Measurements from ENCODE around the gene TPCN2.

Gene TPCN2

DNA sequence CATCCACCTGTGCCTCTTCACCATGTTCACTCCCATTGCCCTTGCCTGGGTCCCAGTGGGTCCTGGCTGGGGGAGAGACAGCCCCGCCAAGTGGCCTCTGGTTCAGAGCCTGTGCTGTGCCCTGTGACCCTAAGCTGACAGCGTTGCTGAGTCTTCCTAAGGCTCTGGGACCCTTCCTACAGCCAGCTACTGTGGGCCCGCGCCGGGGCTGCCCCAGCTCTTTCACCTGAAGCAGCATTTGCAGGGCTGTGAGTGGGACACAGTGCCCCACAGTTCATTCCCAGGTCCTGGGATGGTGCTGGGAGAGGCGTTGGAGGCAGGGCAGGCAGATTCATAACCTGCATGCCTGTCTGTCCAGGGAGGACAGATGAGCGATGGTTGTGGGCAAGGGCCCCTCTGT, 10.7 kb downstream of the TPCN2 start:
- H3K18ac ChIP-seq (ENCODE audit: low read depth in 1 of 2, low read length in 2 of 2): no peak overlapping the region
- no peak overlapping the region for H3K23ac ChIP-seq (ENCODE audit: low read length in 2 of 2)
- H3K27me3 ChIP-seq (ENCODE audit: control insufficient read depth in 1 of 2, insufficient read depth in 1 of 2, low read length in 2 of 2): no peaks in the 10 kb centered on the region
- no peak overlapping the region for H3K4me3 ChIP-seq (ENCODE audit: insufficient read depth in 1 of 2, low read depth in 1 of 2, low read length in 2 of 2)
- H3K4me1 ChIP-seq (ENCODE audit: control insufficient read depth, insufficient read depth, low read depth, low read length): peaks cover 5% of the 10 kb centered on the region
- 100% methylated on average over 7 of the region's 7 CpGs for WGBS
- H2BK12ac ChIP-seq (ENCODE audit: low read length in 2 of 2): no peak overlapping the region
- H3K4me2 ChIP-seq (ENCODE audit: low read length, poor library complexity, severe bottlenecking): no peak overlapping the region
- peaks cover 44% of the 10 kb centered on the region for H3K79me1 ChIP-seq (replicated peaks; ENCODE audit: low read length, poor library complexity, severe bottlenecking)
- no peak overlapping the region for H3K14ac ChIP-seq (ENCODE audit: low read length in 2 of 2)
- no peak overlapping the region for H2AK5ac ChIP-seq (ENCODE audit: low read length, severe bottlenecking)
- H3K9ac ChIP-seq (ENCODE audit: low read length): no peak overlapping the region
- no peaks in the 10 kb centered on the region for H3K9me3 ChIP-seq (ENCODE audit: control insufficient read depth, low read length)
- H3K27ac ChIP-seq (ENCODE audit: low read length, poor library complexity, severe bottlenecking): no peak overlapping the region
- DNase-seq: no peak
- no peak overlapping the region for H2BK120ac ChIP-seq (ENCODE audit: low read depth, low read length)
- H3K36me3 ChIP-seq (ENCODE audit: control insufficient read depth in 1 of 2, insufficient read depth in 2 of 2, low read depth in 1 of 2, low read length in 2 of 2): peaks cover 54 to 81% of the 10 kb centered on the region in 2 experiments
- no peak overlapping the region for H2BK15ac ChIP-seq (ENCODE audit: low read depth, poor library complexity, severe bottlenecking)
- H2AFZ ChIP-seq (ENCODE audit: low read depth, low read length): no peak overlapping the region
- no peak overlapping the region for H4K91ac ChIP-seq (ENCODE audit: low read length)
- no peak overlapping the region for H4K8ac ChIP-seq (ENCODE audit: low read length)
- no peak overlapping the region for H2BK5ac ChIP-seq (ENCODE audit: low read depth, low read length, poor library complexity, severe bottlenecking)
- H3K4ac ChIP-seq (ENCODE audit: low read depth in 1 of 2, low read length in 2 of 2): no peak overlapping the region

DNA sequence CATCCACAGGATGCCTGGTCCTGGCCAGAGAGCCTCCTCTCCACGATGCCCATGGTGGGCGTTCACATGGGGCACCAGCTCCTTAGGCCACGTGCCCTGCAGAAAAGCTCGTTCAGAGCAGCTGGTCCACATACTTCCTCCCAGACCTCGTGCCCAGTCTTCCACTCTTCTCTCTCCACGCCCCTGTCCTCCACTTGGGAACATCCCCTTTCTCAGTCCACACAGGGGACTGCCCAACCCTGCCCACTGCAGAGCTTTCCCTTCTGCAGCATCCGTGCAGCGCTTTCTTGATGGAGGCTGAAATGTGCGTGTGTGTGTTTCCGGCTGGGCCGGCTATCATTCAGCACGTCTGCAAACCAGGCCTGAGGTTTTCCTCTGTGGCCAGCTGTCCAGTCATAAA, 11.3 kb downstream of the TPCN2 start:
- Histone ChIP-seq H2AK5ac (ENCODE audit: low read length, severe bottlenecking) (no peak overlapping the region), H3K36me3 (ENCODE audit: control insufficient read depth in 1 of 2, insufficient read depth in 2 of 2, low read depth in 1 of 2, low read length in 2 of 2) (peaks cover 53 to 81% of the 10 kb centered on the region in 2 experiments), H3K4me2 (ENCODE audit: low read length, poor library complexity, severe bottlenecking) (no peak overlapping the region), H3K79me1 (replicated peaks; ENCODE audit: low read length, poor library complexity, severe bottlenecking) (peaks cover 39% of the 10 kb centered on the region), H4K8ac (ENCODE audit: low read length) (no peak overlapping the region), H2BK15ac (ENCODE audit: low read depth, poor library complexity, severe bottlenecking) (no peak overlapping the region), H3K4me3 (ENCODE audit: insufficient read depth in 1 of 2, low read depth in 1 of 2, low read length in 2 of 2) (no peak overlapping the region), H3K9ac (ENCODE audit: low read length) (no peak overlapping the region), H2BK5ac (ENCODE audit: low read depth, low read length, poor library complexity, severe bottlenecking) (no peak overlapping the region), H3K27ac (ENCODE audit: low read length, poor library complexity, severe bottlenecking) (no peak overlapping the region), H2BK120ac (ENCODE audit: low read depth, low read length) (no peak overlapping the region), H3K14ac (ENCODE audit: low read length in 2 of 2) (no peak overlapping the region), H2BK12ac (ENCODE audit: low read length in 2 of 2) (no peak overlapping the region), H3K27me3 (ENCODE audit: control insufficient read depth in 1 of 2, insufficient read depth in 1 of 2, low read length in 2 of 2) (no peaks in the 10 kb centered on the region), H3K9me3 (ENCODE audit: control insufficient read depth, low read length) (no peaks in the 10 kb centered on the region), H3K4me1 (ENCODE audit: control insufficient read depth, insufficient read depth, low read depth, low read length) (peaks cover 4% of the 10 kb centered on the region), H3K4ac (ENCODE audit: low read depth in 1 of 2, low read length in 2 of 2) (no peak overlapping the region), H4K91ac (ENCODE audit: low read length) (no peak overlapping the region), H2AFZ (ENCODE audit: low read depth, low read length) (no peak overlapping the region), H3K23ac (ENCODE audit: low read length in 2 of 2) (no peak overlapping the region), H3K18ac (ENCODE audit: low read depth in 1 of 2, low read length in 2 of 2) (no peak overlapping the region)
- no peak for DNase-seq
- 94% methylated on average over 12 of the region's 12 CpGs for WGBS

DNA sequence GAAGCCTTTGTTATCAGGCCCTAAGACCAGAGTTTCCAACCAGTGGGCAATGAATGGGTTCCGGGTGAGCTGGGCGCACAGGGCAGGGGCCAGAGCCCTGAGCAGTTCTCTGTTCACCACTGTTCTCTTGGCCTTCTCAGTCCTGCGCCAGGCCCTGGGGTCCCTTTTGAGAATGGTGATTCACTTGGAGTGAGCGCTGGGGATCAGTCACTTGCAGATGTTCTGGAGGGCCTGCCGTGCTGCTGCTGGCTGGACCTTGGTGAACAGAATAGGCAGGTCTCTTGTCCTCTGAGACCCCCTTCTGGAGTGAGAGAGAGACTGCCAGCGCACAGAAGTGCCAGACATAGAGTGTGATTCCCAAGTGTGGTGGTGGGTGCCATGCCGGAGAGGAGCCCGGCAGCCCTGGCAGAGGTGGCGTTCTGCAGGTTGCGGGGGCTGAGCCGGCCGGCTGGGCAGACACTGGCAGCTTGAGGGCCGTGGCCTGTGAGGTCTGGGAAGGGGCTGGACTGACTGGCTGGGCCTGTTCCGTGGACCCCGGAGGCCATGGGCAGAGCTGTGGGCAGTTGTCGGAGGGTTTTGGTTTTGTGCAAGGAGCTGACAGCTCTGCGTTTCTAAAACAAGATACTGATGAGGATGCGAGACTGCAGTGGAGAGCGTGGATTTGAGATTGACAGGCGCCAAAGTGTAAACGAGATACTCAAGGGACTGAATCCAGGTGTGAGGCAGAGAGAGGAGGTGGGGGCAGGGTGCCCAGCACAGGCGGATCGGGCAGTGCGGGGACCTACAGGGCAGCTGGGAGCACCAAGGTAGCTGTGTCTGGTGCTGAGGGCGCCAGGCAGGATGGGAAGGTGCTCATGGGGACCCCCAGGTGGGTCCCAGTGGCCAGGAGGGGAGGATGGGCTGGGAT, 12.3 kb downstream of the TPCN2 start:
- WGBS: 94% methylated on average over 25 of the region's 25 CpGs
- H3K14ac ChIP-seq (ENCODE audit: low read length in 2 of 2): no peak overlapping the region

DNA sequence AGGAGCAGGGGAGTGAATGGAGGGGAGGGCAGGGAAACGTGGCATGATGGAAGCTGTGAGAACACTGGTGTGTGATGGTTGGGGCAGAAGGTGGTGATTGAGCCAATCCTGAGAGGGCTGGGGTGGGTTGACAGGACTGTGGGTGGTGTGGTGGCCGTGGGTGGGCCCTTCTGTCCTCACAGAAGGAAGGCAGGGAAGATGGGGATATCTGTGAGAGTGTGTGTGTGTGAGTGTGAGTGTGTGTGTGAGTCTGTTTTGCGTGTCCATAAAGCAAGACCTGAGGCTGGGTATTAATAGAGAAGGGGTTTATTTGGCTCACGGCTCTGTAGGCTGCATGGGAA, 13.0 kb downstream of the TPCN2 start:
- H3K27me3 ChIP-seq (ENCODE audit: control insufficient read depth in 1 of 2, insufficient read depth in 1 of 2, low read length in 2 of 2): no peaks in the 10 kb centered on the region
- no peak overlapping the region for H2BK15ac ChIP-seq (ENCODE audit: low read depth, poor library complexity, severe bottlenecking)
- no peak overlapping the region for H2AFZ ChIP-seq (ENCODE audit: low read depth, low read length)
- no peak overlapping the region for H2BK120ac ChIP-seq (ENCODE audit: low read depth, low read length)
- H4K91ac ChIP-seq (ENCODE audit: low read length): no peak overlapping the region
- no peak overlapping the region for H3K27ac ChIP-seq (ENCODE audit: low read length, poor library complexity, severe bottlenecking)
- no peak overlapping the region for H3K4me3 ChIP-seq (ENCODE audit: insufficient read depth in 1 of 2, low read depth in 1 of 2, low read length in 2 of 2)
- H3K36me3 ChIP-seq (ENCODE audit: control insufficient read depth in 1 of 2, insufficient read depth in 2 of 2, low read depth in 1 of 2, low read length in 2 of 2): peaks cover 45 to 81% of the 10 kb centered on the region in 2 experiments
- no peaks in the 10 kb centered on the region for H3K9me3 ChIP-seq (ENCODE audit: control insufficient read depth, low read length)
- 91% methylated on average over 4 of the region's 4 CpGs for WGBS
- H3K4me1 ChIP-seq (ENCODE audit: control insufficient read depth, insufficient read depth, low read depth, low read length): peaks cover 13% of the 10 kb centered on the region
- no peak for DNase-seq
- no peak overlapping the region for H3K23ac ChIP-seq (ENCODE audit: low read length in 2 of 2)
- no peak overlapping the region for H3K14ac ChIP-seq (ENCODE audit: low read length in 2 of 2)
- no peak overlapping the region for H3K4ac ChIP-seq (ENCODE audit: low read depth in 1 of 2, low read length in 2 of 2)
- H2BK12ac ChIP-seq (ENCODE audit: low read length in 2 of 2): no peak overlapping the region
- H3K4me2 ChIP-seq (ENCODE audit: low read length, poor library complexity, severe bottlenecking): no peak overlapping the region
- H4K8ac ChIP-seq (ENCODE audit: low read length): no peak overlapping the region
- H2BK5ac ChIP-seq (ENCODE audit: low read depth, low read length, poor library complexity, severe bottlenecking): no peak overlapping the region
- peaks cover 43% of the 10 kb centered on the region for H3K79me1 ChIP-seq (replicated peaks; ENCODE audit: low read length, poor library complexity, severe bottlenecking)
- H3K9ac ChIP-seq (ENCODE audit: low read length): no peak overlapping the region
- H2AK5ac ChIP-seq (ENCODE audit: low read length, severe bottlenecking): no peak overlapping the region
- H3K18ac ChIP-seq (ENCODE audit: low read depth in 1 of 2, low read length in 2 of 2): no peak overlapping the region

More for the DNA sequence above, 12.3 kb downstream of the TPCN2 start:
- Histone ChIP-seq H3K9me3 (ENCODE audit: control insufficient read depth, low read length) (no peaks in the 10 kb centered on the region), H2BK12ac (ENCODE audit: low read length in 2 of 2) (no peak overlapping the region), H2BK15ac (ENCODE audit: low read depth, poor library complexity, severe bottlenecking) (no peak overlapping the region), H3K79me1 (replicated peaks; ENCODE audit: low read length, poor library complexity, severe bottlenecking) (peaks cover 38% of the 10 kb centered on the region), H4K8ac (ENCODE audit: low read length) (no peak overlapping the region), H3K4me3 (ENCODE audit: insufficient read depth in 1 of 2, low read depth in 1 of 2, low read length in 2 of 2) (no peak overlapping the region), H3K4me2 (ENCODE audit: low read length, poor library complexity, severe bottlenecking) (no peak overlapping the region), H3K23ac (ENCODE audit: low read length in 2 of 2) (no peak overlapping the region), H3K36me3 (ENCODE audit: control insufficient read depth in 1 of 2, insufficient read depth in 2 of 2, low read depth in 1 of 2, low read length in 2 of 2) (peaks cover 47 to 77% of the 10 kb centered on the region in 2 experiments), H2BK5ac (ENCODE audit: low read depth, low read length, poor library complexity, severe bottlenecking) (no peak overlapping the region), H3K4ac (ENCODE audit: low read depth in 1 of 2, low read length in 2 of 2) (no peak overlapping the region), H2BK120ac (ENCODE audit: low read depth, low read length) (no peak overlapping the region), H3K27ac (ENCODE audit: low read length, poor library complexity, severe bottlenecking) (no peak overlapping the region), H3K4me1 (ENCODE audit: control insufficient read depth, insufficient read depth, low read depth, low read length) (peaks cover 7% of the 10 kb centered on the region), H2AFZ (ENCODE audit: low read depth, low read length) (no peak overlapping the region), H3K18ac (ENCODE audit: low read depth in 1 of 2, low read length in 2 of 2) (no peak overlapping the region), H3K9ac (ENCODE audit: low read length) (no peak overlapping the region), H3K27me3 (ENCODE audit: control insufficient read depth in 1 of 2, insufficient read depth in 1 of 2, low read length in 2 of 2) (no peaks in the 10 kb centered on the region), H4K91ac (ENCODE audit: low read length) (no peak overlapping the region), H2AK5ac (ENCODE audit: low read length, severe bottlenecking) (no peak overlapping the region)
- no peak for DNase-seq
